ENCODE results near the gene MAGEB3. TPM values are rescaled to one million over a fixed set of nuclear protein-coding genes. Genes with fewer than 3 reads are reported as not detected.

Gene MAGEB3
- total RNA-seq, 1 donor from 2014 or later: not detected

DNA sequence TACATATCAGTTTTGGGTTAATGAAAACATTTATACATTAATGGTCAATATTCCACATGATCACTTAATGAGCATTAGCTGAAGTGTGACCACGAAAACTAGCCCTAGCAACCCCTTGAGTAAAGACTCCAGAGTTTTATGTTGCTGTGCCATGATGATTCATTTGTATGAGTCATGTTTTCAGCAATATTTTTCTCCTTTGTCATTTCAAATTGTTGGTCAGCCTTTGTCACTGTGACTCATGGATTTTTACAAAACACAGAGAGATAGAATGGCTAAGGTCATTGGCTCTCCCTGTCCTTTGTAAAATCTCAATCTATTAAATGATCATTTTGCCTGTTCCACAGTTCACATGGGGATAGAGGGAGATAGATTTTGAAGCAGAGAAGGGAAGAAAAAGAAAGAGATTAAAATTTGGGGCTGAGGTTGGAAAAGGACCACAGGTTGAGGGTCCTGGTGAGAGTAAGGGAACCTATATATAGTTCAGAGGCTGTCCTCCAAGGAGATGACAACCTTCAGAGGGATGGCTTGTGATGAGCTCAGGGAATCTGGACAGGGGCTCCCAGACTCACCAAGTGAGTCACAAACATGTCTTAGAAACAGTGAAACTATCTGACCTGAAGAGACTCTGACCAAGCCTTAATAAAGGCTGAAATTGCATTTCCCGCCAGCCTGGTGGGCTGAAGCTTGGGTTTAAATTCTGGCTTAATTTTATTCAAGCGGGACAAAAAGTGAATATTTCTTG, 53.2 kb downstream of the MAGEB3 start:
- Mint-ChIP-seq H3K27me3 (ENCODE audit: unreplicated experiment) (no peaks in the 10 kb centered on the region), H3K27ac (ENCODE audit: unreplicated experiment) (peak overlapping the region; percentile 96), H3K36me3 (ENCODE audit: unreplicated experiment) (no peaks in the 10 kb centered on the region), H3K4me3 (ENCODE audit: unreplicated experiment) (no peak overlapping the region), H3K9me3 (ENCODE audit: unreplicated experiment) (no peaks in the 10 kb centered on the region), H3K4me1 (ENCODE audit: unreplicated experiment) (peaks cover 16% of the 10 kb centered on the region)
- TF ChIP-seq CTCF (IDR thresholded peaks at IDR 0.05): no peak
- DNase-seq (ENCODE audit: extremely low spot score, unreplicated experiment): no peak

Other genes with a start within 250 kb of the MAGEB3 start
- not detected in 2 replicates for gene MAGEB2, start 15.1 kb upstream of the MAGEB3 start, total RNA-seq
- gene MAGEB4, start 11.3 kb downstream of the MAGEB3 start, total RNA-seq: not detected in 2 replicates
- not detected in 2 replicates for gene MAGEB1, start 16.5 kb downstream of the MAGEB3 start, total RNA-seq
- gene NR0B1, start 78.7 kb downstream of the MAGEB3 start, total RNA-seq: not detected in 2 replicates

All from osteocyte (in vitro differentiated cells).